ENCODE data around the gene AATF. TPM values are rescaled to one million over a fixed set of nuclear protein-coding genes. Genes with fewer than 3 reads are reported as not detected.

AATF gene
- total RNA-seq, 1 donor from 2014 or later: 19.5 TPM

DNA sequence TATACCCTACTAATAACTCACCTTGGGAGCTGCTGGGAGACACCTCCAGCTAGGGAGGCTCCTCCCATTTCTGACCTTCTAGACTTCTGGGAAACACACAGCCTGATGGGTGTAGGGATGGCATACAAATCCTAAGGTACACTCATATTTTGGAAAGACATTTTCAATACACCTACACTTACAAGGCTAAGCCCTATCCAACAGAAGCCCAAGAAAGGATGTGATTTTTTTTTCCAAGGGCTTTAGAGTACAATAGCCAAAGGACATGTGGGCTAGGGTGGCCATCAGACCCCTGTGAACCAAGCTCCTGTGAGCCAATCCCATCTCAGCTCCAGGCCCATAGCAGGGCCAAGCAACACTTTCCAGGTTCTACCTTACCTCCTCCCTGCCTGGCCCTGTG, 143.9 kb downstream of the AATF start:
- Histone ChIP-seq H3K9me3 (no peaks in the 10 kb centered on the region), H3K27me3 (no peaks in the 10 kb centered on the region), H3K4me3 (no peak overlapping the region), H3K36me3 (peaks cover 25 to 43% of the 10 kb centered on the region in 2 donors), H3K4me1 (no peaks in the 10 kb centered on the region), H3K27ac (no peak overlapping the region)
- TF ChIP-seq, protein P1, sequence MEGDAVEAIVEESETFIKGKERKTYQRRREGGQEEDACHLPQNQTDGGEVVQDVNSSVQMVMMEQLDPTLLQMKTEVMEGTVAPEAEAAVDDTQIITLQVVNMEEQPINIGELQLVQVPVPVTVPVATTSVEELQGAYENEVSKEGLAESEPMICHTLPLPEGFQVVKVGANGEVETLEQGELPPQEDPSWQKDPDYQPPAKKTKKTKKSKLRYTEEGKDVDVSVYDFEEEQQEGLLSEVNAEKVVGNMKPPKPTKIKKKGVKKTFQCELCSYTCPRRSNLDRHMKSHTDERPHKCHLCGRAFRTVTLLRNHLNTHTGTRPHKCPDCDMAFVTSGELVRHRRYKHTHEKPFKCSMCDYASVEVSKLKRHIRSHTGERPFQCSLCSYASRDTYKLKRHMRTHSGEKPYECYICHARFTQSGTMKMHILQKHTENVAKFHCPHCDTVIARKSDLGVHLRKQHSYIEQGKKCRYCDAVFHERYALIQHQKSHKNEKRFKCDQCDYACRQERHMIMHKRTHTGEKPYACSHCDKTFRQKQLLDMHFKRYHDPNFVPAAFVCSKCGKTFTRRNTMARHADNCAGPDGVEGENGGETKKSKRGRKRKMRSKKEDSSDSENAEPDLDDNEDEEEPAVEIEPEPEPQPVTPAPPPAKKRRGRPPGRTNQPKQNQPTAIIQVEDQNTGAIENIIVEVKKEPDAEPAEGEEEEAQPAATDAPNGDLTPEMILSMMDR (IDR thresholded peaks at IDR 0.05): no peak
- intact Hi-C loops (cut with DNase I): no loop called here
- DNase-seq (ENCODE audit: low spot score in 2 of 2): no peak

DNA sequence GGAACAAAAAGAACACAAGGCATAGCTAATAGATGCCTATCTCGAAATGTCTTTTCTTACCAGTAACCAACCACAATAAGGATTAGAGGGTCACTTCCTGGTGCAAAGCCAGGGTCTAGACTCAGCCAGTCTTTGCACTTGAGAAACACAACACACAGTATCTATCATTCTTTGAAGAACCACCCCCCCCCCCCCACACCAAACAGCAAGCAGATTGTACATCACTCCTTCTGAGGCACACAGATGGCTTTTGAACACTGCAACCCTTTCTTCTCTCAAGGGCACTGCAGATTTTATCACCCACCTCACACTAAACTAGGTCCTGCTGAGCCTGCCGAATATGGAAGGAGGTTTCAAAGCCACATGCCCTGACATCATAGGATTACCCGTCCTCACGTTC, 145.6 kb downstream of the AATF start:
- Histone ChIP-seq H3K4me3 (no peak overlapping the region), H3K4me1 (no peaks in the 10 kb centered on the region), H3K36me3 (peaks cover 25 to 38% of the 10 kb centered on the region in 2 donors), H3K9me3 (no peaks in the 10 kb centered on the region), H3K27ac (no peak overlapping the region), H3K27me3 (no peaks in the 10 kb centered on the region)
- DNase-seq (ENCODE audit: low spot score in 2 of 2): no peak
- TF ChIP-seq, protein P1 (IDR thresholded peaks at IDR 0.05): no peak
- intact Hi-C loops (cut with DNase I): no loop called here

DNA sequence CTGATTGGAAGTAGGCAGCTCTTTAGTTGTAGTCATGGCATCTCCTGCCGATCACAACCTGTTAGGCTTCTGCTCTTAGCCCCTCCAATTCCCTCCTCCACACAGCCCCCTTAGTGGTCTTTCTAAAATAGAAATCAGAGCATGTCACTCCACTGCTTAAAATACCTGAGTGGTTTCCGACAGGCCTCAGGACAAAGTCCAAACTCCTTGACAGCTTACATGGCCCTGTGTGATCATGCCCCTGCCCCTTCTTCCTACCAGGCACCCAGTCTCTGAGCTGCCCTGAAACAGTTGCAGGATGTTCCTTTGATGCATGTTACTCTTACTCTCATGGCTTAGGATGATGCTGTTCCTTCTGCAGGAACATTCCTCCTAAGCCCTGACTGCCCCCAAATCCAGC, 147.3 kb downstream of the AATF start:
- no peak overlapping the region for H3K27ac ChIP-seq
- no peak overlapping the region for H3K4me3 ChIP-seq
- intact Hi-C loops (cut with DNase I): no loop called here
- no peak for DNase-seq (ENCODE audit: low spot score in 2 of 2)
- TF ChIP-seq, protein P1 (IDR thresholded peaks at IDR 0.05): no peak
- no peaks in the 10 kb centered on the region for H3K9me3 ChIP-seq
- no peaks in the 10 kb centered on the region for H3K27me3 ChIP-seq
- peaks cover 25 to 36% of the 10 kb centered on the region in 2 donors for H3K36me3 ChIP-seq
- no peaks in the 10 kb centered on the region for H3K4me1 ChIP-seq

DNA sequence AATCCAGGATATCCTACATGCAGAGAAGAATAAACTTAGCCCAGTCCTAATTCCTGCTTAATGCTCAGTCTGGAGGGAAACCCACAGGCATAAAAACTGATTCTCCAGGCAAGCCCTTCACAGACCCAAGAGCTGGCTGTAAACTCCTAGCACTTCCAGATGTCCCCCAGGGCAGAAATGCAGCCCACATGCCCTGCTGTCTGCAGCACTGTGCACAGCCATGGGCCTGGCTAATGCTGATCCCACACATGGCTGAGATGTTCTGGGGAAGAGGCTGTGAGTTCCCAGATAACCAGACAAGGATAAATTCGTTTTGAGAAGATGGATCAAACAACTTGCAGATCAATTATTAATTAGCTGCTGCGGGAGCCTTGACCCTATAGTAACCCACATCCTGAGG, 148.4 kb downstream of the AATF start:
- TF ChIP-seq, protein P1 (IDR thresholded peaks at IDR 0.05): no peak
- no peak for DNase-seq (ENCODE audit: low spot score in 2 of 2)
- Histone ChIP-seq H3K36me3 (peaks cover 25 to 36% of the 10 kb centered on the region in 2 donors), H3K4me1 (no peaks in the 10 kb centered on the region), H3K27ac (no peak overlapping the region), H3K27me3 (no peaks in the 10 kb centered on the region), H3K9me3 (no peaks in the 10 kb centered on the region), H3K4me3 (no peak overlapping the region)
- intact Hi-C loops (cut with DNase I): no loop called here

DNA sequence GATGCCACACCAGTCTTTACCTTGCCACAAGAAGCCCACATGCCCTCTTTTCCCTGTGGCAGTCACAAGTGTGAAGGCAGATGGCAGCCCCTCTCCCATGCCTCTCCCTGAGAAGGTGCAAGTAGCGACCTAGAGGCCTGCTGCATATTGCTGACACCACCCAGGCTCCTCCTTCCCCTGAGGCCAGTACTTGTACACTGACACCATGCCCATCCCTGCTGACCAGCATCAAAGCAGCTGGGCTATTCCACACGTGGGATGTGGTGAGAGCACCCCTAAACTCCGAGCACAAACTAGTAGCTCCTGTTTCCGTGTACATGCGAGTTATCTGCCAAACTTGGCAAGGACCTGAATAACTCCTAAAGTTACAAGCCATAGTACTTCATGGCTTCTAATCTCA, 149.4 kb downstream of the AATF start:
- TF ChIP-seq, protein P1 (IDR thresholded peaks at IDR 0.05): no peak
- no peak overlapping the region for H3K4me3 ChIP-seq
- no peaks in the 10 kb centered on the region for H3K9me3 ChIP-seq
- no peak for DNase-seq (ENCODE audit: low spot score in 2 of 2)
- intact Hi-C loops (cut with DNase I): no loop called here
- no peaks in the 10 kb centered on the region for H3K27me3 ChIP-seq
- H3K27ac ChIP-seq: no peak overlapping the region
- H3K36me3 ChIP-seq: peaks cover 25 to 38% of the 10 kb centered on the region in 2 donors
- no peaks in the 10 kb centered on the region for H3K4me1 ChIP-seq
